OCI-LY7 (cell line): Measurements from ENCODE around the gene PTTG1.

Experiments used
- EZH2phosphoT487 ChIP-seq: fragments of 200-600 bp; sonication (generic); IDR thresholded peaks from 2 replicates; pipeline ENCODE4 v1.6.1; 2018; ENCODE audit warnings: low read depth, borderline replicate concordance, mild to moderate bottlenecking, mixed run types, antibody characterized with exemption, low read length, moderate library complexity, mixed read lengths
- TF ChIP-seq, protein P1 (sequence below): fragments of 200-600 bp; sonication (generic); conservative IDR thresholded peaks from 2 replicates; pipeline ENCODE4 v1.5.1; 2014; ENCODE audit warnings: mild to moderate bottlenecking, antibody characterized with exemption, low read length, moderate library complexity, mixed read lengths

GRCh38 chr5:160463740-160464465 is 42.2 kb downstream of the PTTG1 start:
- TF ChIP-seq, protein P1, sequence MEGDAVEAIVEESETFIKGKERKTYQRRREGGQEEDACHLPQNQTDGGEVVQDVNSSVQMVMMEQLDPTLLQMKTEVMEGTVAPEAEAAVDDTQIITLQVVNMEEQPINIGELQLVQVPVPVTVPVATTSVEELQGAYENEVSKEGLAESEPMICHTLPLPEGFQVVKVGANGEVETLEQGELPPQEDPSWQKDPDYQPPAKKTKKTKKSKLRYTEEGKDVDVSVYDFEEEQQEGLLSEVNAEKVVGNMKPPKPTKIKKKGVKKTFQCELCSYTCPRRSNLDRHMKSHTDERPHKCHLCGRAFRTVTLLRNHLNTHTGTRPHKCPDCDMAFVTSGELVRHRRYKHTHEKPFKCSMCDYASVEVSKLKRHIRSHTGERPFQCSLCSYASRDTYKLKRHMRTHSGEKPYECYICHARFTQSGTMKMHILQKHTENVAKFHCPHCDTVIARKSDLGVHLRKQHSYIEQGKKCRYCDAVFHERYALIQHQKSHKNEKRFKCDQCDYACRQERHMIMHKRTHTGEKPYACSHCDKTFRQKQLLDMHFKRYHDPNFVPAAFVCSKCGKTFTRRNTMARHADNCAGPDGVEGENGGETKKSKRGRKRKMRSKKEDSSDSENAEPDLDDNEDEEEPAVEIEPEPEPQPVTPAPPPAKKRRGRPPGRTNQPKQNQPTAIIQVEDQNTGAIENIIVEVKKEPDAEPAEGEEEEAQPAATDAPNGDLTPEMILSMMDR, result no peak
- no peak for TF ChIP-seq EZH2phosphoT487
